NCI-H1694 (cell line): ENCODE results near the gene CDK2.
"Not testable (repeated sequence)": the region's sequence is repeated elsewhere in the genome, so short reads cannot be mapped to it uniquely, and the experiment has no call there.

Experiments used
- DNase-seq: peaks from one replicate; lab custom pipeline; 2025; lab: John Stamatoyannopoulos, UW

Gene CDK2

DNA sequence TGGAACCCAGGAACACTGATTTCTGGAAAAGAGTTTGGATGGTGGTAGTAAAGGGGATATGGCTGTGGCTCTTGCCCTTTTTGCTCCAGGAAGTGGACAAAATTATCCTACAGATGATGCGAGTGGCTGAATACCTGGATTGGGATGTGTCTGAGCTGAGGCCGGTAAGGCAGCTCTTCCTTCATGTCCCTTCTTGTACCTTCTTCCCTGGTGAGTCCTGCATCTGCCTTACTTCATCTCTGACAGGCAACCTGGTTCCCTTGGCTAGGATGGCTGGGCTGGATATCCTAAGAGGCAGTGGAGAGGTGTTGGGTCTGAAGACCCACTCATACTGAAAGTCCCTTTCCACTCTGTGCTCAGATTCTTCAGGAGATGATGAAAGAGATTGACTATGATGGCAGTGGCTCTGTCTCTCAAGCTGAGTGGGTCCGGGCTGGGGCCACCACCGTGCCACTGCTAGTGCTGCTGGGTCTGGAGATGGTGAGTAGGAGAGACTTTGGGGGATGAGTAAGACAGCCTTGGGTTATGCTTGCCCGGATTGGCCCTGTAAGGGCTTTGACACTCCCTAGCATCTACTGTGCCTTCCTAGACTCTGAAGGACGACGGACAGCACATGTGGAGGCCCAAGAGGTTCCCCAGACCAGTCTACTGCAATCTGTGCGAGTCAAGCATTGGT lies 27.7 kb upstream of the CDK2 start:
- DNase-seq = no peak

DNA sequence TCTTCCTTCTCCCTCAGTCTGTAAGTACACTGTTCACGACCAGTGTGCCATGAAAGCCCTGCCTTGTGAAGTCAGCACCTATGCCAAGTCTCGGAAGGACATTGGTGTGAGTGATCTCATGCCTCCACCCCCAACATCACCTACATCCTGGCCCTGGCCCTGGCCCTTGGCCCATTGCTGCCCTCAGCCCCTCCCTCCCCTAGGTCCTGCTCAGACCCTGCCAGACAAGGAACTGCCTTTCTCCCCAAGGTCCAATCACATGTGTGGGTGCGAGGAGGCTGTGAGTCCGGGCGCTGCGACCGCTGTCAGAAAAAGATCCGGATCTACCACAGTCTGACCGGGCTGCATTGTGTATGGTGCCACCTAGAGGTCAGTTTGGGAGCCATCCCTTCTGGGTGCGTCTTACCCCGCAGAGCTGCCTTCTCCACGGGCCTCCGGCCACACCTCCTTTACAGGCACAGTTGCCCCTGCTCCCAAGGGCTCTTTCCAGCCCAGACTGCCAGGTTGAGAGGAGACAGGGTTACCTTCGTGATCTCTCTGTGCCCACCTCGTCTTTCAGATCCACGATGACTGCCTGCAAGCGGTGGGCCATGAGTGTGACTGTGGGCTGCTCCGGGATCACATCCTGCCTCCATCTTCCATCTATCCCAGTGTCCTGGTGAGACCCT lies 26.4 kb upstream of the CDK2 start:
- peak; percentile 55 for DNase-seq

DNA sequence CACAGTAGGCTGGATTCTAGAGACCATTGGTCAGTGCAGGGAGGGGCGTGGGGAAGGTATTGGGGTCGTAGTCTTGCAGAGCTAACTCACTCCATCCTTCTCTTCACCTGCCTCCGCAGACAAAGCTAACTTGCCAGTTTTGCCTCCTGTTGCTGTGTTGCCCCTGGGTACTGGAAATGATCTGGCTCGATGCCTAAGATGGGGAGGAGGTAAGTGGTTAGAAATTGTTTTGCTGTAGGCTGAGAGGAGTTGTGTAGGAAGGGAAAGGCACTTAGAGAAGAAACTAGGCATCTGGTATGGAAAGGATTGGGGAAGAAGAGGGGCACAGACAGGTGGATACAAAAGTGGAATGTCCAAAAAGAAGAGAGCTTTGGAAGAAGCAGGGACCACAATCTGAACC lies 24.6 kb upstream of the CDK2 start:
- no peak for DNase-seq

DNA sequence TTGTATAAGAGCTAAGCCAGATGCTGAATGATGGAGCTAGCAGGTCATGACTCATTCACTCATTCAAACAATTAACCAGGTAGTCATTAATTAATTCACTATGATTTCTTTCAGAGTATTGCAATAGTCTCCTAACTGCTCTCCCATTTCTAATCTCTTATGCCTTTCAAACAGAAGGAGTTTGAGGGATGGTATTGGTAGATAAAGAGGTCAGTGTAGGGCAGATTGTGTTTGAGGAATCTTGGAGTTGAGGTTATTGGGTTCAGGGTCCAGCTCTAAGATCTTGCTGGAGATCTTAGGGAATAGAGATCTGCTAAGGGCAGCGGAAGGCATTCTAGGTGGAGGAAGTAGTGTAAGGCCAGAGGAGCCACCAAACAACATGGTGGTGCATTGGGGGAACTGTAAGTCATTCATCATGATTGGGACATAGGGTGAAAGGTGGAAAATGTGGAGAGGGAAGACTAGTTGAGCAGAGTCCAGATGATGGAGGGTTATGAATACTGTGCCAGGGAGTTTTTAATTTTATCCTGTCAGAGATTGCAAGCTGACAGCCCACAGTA lies 24.0 kb upstream of the CDK2 start:
- DNase-seq = no peak

DNA sequence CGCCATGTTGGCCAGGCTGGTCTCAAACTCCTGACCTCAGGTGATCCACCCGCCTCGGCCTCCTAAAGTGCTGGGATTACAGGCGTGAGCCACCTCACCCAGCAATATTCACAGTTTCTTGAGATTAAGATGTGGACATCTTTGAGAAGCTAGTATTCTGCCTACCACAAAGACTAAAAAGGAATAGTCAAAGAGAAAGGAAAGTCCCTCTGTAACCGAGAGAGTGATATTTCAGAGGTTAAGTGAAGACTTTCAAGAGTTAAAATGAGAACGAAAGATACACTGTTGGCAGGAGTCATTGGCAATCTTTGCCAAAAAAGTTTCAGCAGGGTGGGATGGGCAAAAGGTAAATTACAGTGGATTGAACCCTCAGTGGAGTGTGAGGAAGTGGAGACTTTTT lies 20.1 kb upstream of the CDK2 start:
- no peak for DNase-seq

DNA sequence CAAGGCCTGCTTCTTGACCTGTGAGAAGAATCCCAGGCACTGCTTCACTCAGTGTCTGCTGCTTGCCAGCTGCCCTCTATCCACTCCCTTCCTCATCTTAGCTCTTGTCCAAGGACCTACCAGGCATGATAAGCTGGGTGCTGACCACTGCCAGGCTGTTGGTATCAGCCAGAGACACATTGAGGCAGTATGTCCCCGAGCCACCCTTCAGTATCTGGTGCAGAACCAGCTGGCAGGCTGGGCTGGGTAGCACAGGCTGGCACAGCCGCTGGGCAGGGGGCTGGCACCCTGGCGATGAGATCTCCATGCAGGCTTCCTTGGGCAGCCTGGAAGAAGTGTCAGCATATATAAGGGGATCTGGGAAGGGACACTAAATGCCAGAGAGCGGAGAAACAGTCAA lies 11.3 kb upstream of the CDK2 start:
- no peak for DNase-seq

DNA sequence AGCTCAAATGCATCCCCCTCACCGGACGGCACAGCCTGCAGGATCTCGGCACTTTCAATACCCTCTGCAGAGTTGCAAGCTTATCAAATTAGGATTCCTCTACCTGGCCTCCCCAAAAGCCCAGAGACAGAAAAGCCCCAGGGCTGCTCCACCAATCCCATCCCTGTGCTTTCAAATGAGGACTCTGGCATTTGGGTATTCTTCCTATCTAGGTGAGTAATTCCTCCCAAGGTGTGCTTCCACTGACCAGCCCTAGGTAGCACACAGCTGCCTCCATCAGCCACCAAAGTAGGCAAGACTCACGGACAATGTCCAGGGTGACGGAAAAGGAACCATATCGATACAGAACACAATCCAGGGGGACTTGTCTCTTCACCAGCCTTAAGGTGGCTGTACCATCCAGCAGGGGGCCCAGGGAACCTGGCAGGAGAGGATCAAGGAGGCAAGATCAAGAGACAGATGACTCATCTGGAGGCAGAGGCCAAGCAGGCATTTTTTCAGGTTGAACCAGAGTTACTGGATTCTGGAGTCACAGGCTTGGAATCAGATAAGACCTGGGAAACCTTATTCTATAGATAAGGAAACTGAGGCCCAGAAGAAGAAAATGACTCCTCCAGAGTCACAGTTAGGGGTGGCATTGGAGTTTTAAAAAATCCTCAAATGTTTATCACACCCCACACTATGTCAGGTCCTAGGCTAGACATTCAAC lies 10.7 kb upstream of the CDK2 start:
- DNase-seq = no peak

DNA sequence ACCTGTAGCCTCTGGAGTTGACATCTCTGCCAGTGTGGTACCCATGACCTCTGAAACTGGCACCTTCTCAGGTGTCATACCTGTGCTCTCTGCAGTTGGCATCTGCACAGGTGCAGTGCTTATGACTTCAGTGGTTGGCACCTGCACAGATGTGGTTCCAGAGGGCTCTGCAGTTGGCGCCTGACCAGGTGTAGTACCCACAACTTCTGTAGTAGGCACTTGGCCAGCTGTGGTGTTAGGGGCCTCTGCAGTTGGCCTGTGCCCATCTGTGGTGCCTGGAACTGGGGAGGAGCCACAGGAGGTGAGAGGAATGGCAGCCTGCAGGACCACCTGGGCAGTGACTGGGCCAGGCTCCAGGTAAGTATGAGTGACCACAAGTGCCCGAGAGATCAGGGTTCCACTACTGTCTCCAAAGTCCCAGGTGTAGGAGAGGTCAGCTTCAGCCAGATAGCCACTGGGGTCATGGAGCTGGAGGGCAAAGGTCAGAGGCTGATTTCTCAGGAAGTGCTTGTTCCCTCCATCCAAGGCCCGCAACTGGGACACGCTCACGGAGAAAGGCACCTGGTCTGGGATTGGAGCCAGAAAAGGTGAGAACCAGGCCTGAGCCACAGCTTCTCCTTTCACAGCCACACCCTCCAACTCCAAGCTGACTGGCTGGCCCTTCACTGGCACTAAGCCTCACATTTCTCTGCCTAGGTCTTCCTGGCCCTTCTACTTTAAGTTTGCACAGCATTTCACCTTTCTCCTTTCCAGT lies 9.3 kb upstream of the CDK2 start:
- DNase-seq = no peak

DNA sequence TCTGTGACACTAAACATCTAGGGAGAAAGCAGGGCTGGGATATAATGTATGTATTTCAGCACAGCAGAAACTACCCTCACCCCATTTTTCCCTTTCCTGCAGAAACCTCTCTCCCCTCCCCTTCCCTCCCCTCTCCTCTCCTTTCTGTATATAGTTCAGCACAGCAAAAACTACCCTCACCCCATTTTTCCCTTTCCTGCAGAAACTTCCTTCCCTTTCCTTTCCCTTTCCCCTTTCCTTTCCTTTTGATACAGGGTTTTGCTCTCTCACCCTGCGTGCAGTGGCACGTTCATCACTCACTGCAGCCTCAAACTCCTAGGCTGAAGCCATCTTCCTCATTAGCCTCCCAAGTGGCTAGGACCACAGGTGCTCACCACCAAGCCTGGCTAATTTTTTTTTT lies 2.9 kb upstream of the CDK2 start:
- no peak for DNase-seq

DNA sequence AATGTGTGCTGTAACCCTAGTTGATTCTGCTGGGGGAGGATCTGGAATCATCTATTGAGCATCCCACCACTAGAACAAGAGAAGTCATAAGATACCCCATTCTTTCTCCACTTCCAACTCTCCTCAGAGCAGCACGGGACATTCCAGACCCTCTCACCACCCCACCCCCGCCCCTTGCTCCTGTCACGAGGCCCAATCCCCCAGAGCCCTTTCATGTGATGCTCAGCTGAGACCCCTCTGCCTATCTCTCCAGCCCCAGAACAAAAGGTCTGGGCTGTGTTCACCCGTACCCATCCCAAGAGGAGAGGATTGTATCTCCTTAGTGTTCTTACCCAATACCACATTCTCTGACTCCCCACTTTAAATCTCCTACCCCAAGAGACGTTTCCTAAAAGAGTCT lies 1.4 kb upstream of the CDK2 start:
- no peak for DNase-seq

DNA sequence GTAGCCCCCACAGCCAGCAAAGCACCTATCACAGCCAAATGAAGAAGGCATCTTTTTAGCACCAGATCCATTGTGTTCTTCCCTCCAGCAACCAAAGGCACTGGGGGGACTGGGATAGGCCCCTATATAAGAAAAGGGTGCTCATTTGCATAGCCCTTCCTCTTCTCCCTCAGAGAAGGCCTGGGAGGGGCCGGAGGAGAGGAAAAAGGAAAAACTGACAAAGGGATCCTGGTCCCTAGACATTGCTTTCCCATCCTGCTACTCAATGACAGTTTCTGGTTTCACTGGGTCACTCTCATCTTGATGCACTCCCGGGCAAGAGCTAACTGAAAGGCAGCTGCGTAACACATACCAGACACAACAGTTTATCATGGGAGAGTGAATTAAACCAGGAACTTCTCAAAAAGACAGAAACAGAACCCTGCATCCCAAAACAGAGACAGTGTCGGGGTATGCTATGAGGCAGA lies 656 bp upstream of the CDK2 start, which contains the start of gene PMEL:
Gene PMEL (minus strand): TSS at position 102 of the 467 bp plus-strand sequence. CDS start 31 bp downstream, at position 71.
- DNase-seq = no peak

DNA sequence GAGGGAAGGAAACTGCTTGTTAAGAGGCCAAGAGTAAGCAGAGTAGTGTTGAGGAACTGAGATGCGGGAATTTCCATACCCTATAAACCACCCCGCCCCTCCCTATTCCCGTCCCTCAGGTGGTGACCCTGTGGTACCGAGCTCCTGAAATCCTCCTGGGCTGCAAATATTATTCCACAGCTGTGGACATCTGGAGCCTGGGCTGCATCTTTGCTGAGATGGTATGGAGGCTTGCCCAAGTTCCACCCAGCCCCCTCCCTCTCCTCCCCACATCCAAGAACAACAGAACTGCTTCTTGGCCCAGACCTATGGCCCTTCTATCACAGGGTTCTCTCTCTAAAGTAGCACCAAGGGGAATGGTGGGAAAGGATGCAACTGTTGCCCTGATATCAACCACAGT lies 2.7 kb downstream of the CDK2 start:
- DNase-seq = no peak

DNA sequence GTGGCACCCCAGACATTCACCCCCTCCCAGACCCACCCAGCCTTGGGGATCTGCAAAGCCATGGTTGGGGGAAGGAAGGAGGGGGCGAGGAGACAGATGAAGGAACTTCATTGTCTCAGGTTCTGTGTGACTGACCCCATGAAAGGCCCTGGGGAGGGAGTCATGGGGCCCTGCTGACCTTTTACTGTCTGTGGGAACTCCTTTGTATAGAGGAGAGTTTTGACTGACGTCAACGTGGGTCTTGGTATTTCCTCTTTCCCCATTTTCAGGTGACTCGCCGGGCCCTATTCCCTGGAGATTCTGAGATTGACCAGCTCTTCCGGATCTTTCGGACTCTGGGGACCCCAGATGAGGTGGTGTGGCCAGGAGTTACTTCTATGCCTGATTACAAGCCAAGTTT lies 4.1 kb downstream of the CDK2 start:
- no peak for DNase-seq

DNA sequence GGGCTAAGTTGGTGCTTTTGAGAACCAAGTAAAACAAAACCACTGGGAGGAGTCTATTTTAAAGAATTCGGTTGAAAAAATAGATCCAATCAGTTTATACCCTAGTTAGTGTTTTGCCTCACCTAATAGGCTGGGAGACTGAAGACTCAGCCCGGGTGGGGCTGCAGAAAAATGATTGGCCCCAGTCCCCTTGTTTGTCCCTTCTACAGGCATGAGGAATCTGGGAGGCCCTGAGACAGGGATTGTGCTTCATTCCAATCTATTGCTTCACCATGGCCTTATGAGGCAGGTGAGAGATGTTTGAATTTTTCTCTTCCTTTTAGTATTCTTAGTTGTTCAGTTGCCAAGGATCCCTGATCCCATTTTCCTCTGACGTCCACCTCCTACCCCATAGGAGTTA lies 5.4 kb downstream of the CDK2 start:
- no peak for DNase-seq

DNA sequence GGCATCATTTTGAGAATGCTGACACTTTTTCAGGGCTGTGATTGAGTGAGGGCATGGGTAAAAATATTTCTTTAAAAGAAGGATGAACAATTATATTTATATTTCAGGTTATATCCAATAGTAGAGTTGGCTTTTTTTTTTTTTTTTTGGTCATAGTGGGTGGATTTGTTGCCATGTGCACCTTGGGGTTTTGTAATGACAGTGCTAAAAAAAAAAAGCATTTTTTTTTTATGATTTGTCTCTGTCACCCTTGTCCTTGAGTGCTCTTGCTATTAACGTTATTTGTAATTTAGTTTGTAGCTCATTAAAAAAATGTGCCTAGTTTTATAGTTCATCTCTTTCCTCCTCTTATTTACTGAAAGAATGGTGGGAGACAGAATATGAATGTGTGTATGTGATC lies 5.8 kb downstream of the CDK2 start:
- no peak for DNase-seq

DNA sequence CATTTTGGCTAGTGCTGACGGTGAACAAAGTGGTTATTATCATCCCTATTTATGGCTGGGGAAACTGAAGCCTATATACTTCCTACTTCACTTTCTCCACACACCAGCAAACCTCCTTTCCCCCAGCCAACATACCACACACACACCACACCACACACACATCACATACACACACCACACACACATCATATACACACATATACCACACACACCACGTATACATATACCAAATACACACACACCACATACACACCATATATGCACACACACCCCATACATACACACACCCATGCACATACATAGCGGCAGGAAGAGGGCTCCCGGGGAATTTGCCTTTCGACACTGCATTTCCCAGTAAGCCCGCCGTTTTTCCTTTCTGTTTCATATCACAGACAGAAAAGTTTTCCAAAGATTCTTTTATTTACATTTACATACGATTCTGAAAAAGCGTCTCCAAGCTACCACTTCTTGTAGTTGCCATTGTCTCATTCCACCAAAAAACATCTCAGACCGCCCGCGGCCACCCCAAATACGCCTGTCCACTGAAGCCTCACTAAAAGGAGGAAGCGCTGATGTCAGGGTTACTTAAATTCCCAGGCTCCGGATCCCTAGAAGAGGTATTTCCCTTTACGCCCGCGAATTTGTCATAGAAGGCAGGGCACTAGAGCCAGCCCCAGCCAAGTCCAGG lies 6.4 kb downstream of the CDK2 start:
- DNase-seq = no peak

DNA sequence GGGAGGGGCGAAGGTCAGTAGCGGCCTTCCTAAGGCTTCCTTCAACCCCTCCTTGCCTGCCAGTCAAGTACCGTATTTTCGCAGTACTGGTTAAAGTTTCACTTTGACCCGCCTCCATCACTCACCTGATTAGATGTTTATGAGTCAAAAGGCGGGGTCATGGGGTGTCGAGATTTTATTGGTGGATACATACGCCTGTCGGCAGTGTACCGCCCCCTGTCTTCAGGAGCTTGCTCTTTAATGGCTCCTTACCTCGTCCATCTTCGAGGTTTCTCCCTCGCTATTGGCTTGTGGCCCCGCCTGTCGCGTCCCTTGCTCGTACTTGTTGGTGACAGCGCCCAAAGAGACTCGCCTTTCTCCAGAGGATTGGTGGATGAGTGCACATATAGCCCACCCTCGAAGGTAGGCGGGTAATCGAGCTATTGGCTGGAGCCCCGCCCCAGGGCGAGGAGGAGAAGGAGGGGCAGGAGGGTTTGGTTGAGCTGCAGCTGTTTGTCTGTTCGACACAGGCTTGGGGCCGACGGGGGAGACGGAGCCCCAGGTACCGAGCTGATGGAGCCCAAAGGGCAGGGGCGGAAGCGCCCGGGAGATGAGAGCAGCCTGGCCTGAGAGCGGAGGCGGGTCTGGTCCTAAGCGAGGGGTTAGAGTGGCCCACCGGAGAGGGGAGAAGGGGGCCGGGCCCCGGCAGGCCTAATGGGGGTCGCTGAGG lies 7.1 kb downstream of the CDK2 start, which contains the start of gene RAB5B:
Gene RAB5B (plus strand): TSS at position 480 of the 709 bp plus-strand sequence. CDS start 12,883 bp downstream, outside the sequence.
- peak; percentile 99 for DNase-seq

DNA sequence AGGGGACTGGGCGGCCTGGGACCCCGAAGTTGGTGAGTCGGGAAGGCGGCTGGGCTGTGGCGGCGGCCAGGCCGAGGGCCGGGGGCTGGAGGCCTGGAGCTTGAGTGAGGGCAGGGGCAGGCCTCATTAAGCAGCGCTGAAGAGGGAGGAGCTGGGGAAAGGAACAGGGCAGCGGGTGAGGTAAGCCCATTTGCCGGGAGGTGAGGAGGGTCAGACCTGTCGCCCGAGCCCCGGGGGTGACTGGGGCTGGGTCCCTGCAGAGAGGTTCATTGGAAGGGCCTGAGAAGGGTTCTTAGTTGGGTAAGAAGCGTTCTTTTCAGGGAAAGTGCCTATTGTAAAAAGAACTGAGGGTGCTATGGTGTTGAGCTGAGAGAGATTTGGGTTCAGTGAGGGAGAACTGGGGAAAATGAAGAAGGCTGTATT lies 7.7 kb downstream of the CDK2 start:
- DNase-seq = no peak

DNA sequence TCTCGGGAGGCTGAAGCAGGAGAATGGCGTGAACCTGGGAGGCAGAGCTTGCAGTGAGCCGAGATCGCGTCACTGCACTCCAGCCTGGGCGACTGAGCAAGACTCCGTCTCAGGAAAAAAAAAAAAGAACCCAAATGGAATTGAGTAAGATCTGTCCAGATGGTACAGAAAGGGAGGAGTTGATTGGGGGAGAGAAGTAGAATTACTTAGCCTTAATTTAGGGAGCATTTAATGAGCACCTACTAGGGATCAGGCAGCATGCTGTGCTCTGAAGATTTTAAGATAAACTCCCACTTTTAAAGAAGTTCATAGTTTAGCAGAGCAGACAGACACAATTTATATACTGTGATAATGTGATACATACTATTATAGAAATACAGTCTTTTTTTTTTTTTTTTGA lies 11.8 kb downstream of the CDK2 start:
- DNase-seq = no peak

DNA sequence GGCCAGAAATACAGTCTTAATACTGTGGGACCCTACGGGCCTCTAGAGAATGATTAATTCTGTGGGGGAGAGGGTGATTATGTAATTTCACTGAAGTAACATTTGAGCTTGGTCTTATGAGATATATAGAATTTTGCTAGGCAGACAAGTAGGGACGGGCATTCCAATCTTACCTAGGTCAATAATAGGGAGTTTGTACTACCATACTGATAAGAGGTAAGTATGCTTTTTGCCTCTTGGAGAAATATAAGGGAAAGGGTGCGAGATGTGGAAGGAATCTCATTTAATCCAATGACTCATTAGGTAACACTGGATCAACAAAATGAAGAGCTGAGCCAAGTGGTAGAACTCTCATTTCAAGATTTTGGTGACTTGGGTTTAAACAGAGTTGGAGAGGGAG lies 12.4 kb downstream of the CDK2 start:
- DNase-seq = no peak

DNA sequence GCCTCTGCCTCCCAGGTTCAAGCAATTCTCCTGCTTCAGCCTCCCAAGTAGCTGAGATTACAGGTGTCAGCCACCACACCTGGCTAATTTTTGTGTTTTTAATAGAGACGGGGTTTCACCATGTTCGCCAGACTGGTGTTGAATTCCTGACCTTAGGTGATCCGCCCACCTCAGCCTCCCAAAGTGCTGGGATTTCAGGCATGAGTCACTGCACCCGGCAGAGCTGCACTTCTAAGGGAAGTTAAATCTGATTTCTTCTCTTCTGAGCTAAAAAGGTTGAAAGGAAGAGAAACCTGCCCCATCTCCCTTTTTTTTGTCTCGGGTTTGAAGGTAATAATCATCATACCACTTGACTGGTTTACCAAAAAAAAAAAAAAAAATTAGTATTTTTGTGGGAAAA lies 15.3 kb downstream of the CDK2 start:
- not testable (repeated sequence) for DNase-seq
